ENCODE data around the gene AUTS2. TPM values are rescaled to one million over a fixed set of nuclear protein-coding genes. Genes with fewer than 3 reads are reported as not detected.

AUTS2 gene
- polyA plus RNA-seq, 1 donor (not counting 4 experiments of a cell fraction or from before 2014, with no cell fraction given), result 4.7 TPM

DNA sequence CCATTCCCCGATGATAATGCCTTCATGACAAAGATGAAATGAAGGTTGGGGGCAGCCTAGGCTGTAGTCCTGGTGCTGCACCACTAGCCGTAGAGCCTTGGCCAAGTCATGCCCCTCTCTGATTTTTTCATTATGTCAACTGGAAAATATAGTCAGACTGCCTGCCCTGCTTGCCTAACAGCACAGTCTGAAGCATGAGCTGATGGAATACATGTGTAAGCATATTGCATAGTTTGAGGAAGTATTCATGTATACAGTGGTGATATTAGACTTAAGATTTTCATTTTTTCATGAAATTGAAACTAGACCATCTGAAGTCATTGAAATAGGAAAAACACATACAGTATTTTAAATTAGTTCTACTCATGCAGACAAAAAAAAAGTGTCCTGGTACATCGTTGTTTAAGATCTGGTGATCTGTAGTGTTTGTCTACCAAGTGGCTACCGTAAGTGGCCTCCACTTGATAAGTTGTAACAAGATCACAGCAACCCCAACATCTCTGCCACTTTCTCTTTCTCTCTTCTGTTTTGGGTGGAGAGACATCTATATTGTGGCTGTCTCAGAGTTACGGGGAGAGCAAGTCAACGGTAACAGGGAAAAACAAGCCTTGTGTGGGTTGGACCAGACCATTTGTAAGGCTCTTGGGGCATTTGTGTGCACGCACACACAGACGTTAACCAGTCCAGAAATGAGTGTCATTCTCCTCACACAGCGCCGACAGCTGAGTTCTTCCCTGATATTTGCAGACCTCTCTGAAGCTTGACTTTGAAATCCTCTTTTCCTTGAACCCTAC lies 817.1 kb downstream of the AUTS2 start:
- Histone ChIP-seq H2AFZ (ENCODE audit: control insufficient read depth, low read length) (no peak overlapping the region), H3K4me2 (ENCODE audit: control insufficient read depth, extremely low read depth, insufficient read depth, low read depth, low read length) (no peak overlapping the region), H3K9ac (ENCODE audit: control insufficient read depth, extremely low read depth, insufficient read depth, low read length) (no peak overlapping the region), H3K36me3 (ENCODE audit: control insufficient read depth in 2 of 2, extremely low read depth in 1 of 2, insufficient read depth in 2 of 2, low read length in 2 of 2) (no peaks in the 10 kb centered on the region), H3K9me1 (ENCODE audit: control insufficient read depth, extremely low read depth, insufficient read depth, low read length) (no peaks in the 10 kb centered on the region), H3K27ac (ENCODE audit: control insufficient read depth, insufficient read depth, low read length) (no peak overlapping the region), H3K27me3 (ENCODE audit: control insufficient read depth, extremely low read depth, insufficient read depth, low read length) (no peaks in the 10 kb centered on the region), H3K4me1 (ENCODE audit: control insufficient read depth, extremely low read depth, insufficient read depth, low read length) (no peaks in the 10 kb centered on the region), H3K4me3 (ENCODE audit: control insufficient read depth in 2 of 3, extremely low read depth in 1 of 3, insufficient read depth in 2 of 3, low read depth in 1 of 3, low read length in 3 of 3) (no peak overlapping the region), H4K20me1 (ENCODE audit: control insufficient read depth, extremely low read depth, insufficient read depth, low read length) (no peaks in the 10 kb centered on the region), H3K9me3 (ENCODE audit: control insufficient read depth, low read depth, low read length) (no peaks in the 10 kb centered on the region), H3K79me2 (ENCODE audit: control insufficient read depth, insufficient read depth, low read length) (no peaks in the 10 kb centered on the region)
- dilution Hi-C loops (cut with MboI; ENCODE audit: extremely low pct_ligation_motif_present, low sequenced_read_pairs), result no loop called here
- FAIRE-seq (no peak), DNase-seq (ENCODE audit: low read depth, low spot score) (no peak)
- no peak for TF ChIP-seq EZH2 (IDR thresholded peaks at IDR 0.05; ENCODE audit: low read length)
- TF ChIP-seq, protein P1, sequence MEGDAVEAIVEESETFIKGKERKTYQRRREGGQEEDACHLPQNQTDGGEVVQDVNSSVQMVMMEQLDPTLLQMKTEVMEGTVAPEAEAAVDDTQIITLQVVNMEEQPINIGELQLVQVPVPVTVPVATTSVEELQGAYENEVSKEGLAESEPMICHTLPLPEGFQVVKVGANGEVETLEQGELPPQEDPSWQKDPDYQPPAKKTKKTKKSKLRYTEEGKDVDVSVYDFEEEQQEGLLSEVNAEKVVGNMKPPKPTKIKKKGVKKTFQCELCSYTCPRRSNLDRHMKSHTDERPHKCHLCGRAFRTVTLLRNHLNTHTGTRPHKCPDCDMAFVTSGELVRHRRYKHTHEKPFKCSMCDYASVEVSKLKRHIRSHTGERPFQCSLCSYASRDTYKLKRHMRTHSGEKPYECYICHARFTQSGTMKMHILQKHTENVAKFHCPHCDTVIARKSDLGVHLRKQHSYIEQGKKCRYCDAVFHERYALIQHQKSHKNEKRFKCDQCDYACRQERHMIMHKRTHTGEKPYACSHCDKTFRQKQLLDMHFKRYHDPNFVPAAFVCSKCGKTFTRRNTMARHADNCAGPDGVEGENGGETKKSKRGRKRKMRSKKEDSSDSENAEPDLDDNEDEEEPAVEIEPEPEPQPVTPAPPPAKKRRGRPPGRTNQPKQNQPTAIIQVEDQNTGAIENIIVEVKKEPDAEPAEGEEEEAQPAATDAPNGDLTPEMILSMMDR (optimal IDR thresholded peaks at IDR 0.05 in 1 of 3, IDR thresholded peaks at IDR 0.05 in 1 of 3, conservative IDR thresholded peaks at IDR 0.05 in 1 of 3; ENCODE audit: extremely low read depth in 1 of 3, insufficient read depth in 2 of 3, low read length in 3 of 3), result no peak

DNA sequence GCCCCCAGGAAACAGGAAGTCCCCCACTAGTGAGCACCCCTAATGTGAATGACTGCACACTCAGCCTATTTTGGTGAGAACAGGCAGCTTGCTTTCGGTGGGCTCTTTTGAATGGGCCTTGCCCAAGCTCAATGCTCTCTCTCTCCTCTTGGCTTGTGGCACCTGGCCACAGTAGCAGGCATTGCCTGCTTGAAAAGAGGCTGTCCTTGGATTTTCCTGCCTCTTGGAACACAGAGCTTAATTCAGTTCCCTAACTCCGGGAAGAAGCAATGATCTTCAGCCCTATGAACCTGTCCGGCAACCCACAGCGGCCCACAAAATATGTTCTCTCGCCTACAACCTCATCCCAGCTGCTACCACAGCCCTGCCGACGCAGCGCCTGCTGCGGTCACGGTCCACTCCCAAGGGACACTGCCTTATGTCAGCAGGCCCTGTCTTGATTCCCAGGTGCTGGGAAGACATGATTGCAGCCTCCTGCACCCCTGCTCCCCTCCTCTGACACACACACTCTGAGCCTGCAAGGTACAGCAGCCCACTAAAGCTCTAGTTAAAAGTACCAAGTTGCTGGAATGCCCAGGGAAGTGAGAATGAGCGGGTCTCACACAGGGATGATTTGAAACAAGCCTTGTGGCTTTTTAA lies 818.2 kb downstream of the AUTS2 start:
- H3K4me3 ChIP-seq (ENCODE audit: control insufficient read depth in 2 of 3, extremely low read depth in 1 of 3, insufficient read depth in 2 of 3, low read depth in 1 of 3, low read length in 3 of 3), result no peak overlapping the region
- no peaks in the 10 kb centered on the region for H3K79me2 ChIP-seq (ENCODE audit: control insufficient read depth, insufficient read depth, low read length)
- DNase-seq (ENCODE audit: low read depth, low spot score) (no peak), FAIRE-seq (no peak)
- H3K9me1 ChIP-seq (ENCODE audit: control insufficient read depth, extremely low read depth, insufficient read depth, low read length), result no peaks in the 10 kb centered on the region
- H3K27me3 ChIP-seq (ENCODE audit: control insufficient read depth, extremely low read depth, insufficient read depth, low read length), result no peaks in the 10 kb centered on the region
- no peaks in the 10 kb centered on the region for H4K20me1 ChIP-seq (ENCODE audit: control insufficient read depth, extremely low read depth, insufficient read depth, low read length)
- H3K4me2 ChIP-seq (ENCODE audit: control insufficient read depth, extremely low read depth, insufficient read depth, low read depth, low read length), result no peak overlapping the region
- H2AFZ ChIP-seq (ENCODE audit: control insufficient read depth, low read length), result no peak overlapping the region
- no peak overlapping the region for H3K9ac ChIP-seq (ENCODE audit: control insufficient read depth, extremely low read depth, insufficient read depth, low read length)
- H3K4me1 ChIP-seq (ENCODE audit: control insufficient read depth, extremely low read depth, insufficient read depth, low read length), result no peaks in the 10 kb centered on the region
- TF ChIP-seq, protein P1 (optimal IDR thresholded peaks at IDR 0.05 in 1 of 3, IDR thresholded peaks at IDR 0.05 in 1 of 3, conservative IDR thresholded peaks at IDR 0.05 in 1 of 3; ENCODE audit: extremely low read depth in 1 of 3, insufficient read depth in 2 of 3, low read length in 3 of 3), result no peak
- TF ChIP-seq EZH2 (IDR thresholded peaks at IDR 0.05; ENCODE audit: low read length), result no peak
- H3K27ac ChIP-seq (ENCODE audit: control insufficient read depth, insufficient read depth, low read length), result no peak overlapping the region
- dilution Hi-C loops (cut with MboI; ENCODE audit: extremely low pct_ligation_motif_present, low sequenced_read_pairs), result no loop called here
- H3K36me3 ChIP-seq (ENCODE audit: control insufficient read depth in 2 of 2, extremely low read depth in 1 of 2, insufficient read depth in 2 of 2, low read length in 2 of 2), result no peaks in the 10 kb centered on the region
- no peaks in the 10 kb centered on the region for H3K9me3 ChIP-seq (ENCODE audit: control insufficient read depth, low read depth, low read length)
